ENCODE measurements around the gene STING1. TPM values are rescaled to one million over a fixed set of nuclear protein-coding genes. Genes with fewer than 3 reads are reported as not detected.
A peak's percentile ranks its signal among the peaks of the same experiment; 100 is the strongest.

Gene STING1
- total and polyA plus RNA-seq, 4 donors = 54.3 to 204 (median 129) TPM

DNA sequence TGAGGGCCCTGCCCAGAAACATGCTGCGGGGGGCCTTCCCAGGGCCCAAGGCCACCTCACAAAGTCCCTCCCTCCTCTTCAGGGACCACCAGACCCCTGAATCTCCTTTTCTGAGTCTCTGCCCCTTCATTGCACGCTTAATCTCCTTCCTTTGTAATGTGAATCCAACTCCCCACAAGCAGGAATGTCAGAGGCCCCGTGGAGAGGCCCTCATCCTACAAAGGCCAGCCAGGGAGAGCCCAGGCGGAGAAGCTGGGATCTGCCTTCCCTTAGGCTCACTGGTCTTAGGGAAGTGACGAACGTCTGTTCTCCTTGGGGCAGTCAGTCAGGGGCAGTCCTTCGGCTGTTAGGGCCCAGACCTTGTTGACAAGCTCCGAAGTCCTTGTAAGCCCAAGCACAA lies 9.5 kb downstream of the STING1 start:
- ATAC-seq (ENCODE audit: insufficient read depth, low FRiP score) (no peak), DNase-seq (peak; percentile 52 to 68 (median 67))
- peak overlapping the region in 1 of 2 donors; percentile 80 for H3K27ac ChIP-seq (ENCODE audit: low read depth in 1 of 2, low read length in 1 of 2)
- H3K9ac ChIP-seq (ENCODE audit: insufficient read depth in 1 of 2, low read length in 2 of 2) = no peak overlapping the region
- WGBS, 2 donors = 56 to 67% methylated on average over 8 of the region's 8 CpGs
- H3K27me3 ChIP-seq (ENCODE audit: control insufficient read depth in 3 of 3, insufficient read depth in 3 of 3, low read length in 2 of 3) = no peaks in the 10 kb centered on the region
- H3K9me3 ChIP-seq (ENCODE audit: control insufficient read depth in 4 of 4, insufficient read depth in 3 of 4, low read length in 3 of 4) = no peaks in the 10 kb centered on the region
- TF ChIP-seq, protein P1, sequence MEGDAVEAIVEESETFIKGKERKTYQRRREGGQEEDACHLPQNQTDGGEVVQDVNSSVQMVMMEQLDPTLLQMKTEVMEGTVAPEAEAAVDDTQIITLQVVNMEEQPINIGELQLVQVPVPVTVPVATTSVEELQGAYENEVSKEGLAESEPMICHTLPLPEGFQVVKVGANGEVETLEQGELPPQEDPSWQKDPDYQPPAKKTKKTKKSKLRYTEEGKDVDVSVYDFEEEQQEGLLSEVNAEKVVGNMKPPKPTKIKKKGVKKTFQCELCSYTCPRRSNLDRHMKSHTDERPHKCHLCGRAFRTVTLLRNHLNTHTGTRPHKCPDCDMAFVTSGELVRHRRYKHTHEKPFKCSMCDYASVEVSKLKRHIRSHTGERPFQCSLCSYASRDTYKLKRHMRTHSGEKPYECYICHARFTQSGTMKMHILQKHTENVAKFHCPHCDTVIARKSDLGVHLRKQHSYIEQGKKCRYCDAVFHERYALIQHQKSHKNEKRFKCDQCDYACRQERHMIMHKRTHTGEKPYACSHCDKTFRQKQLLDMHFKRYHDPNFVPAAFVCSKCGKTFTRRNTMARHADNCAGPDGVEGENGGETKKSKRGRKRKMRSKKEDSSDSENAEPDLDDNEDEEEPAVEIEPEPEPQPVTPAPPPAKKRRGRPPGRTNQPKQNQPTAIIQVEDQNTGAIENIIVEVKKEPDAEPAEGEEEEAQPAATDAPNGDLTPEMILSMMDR (IDR thresholded peaks at IDR 0.05; ENCODE audit: control extremely low read depth, extremely low read depth) = no peak
- no peak overlapping the region for H3K4me3 ChIP-seq
- H3K4me1 ChIP-seq (ENCODE audit: control insufficient read depth in 5 of 5, insufficient read depth in 5 of 5, low read length in 5 of 5) = peaks cover 0 to 26% (median 8%) of the 10 kb centered on the region in 5 donors
- peaks cover 0 to 24% (median 10%) of the 10 kb centered on the region in 4 donors for H3K36me3 ChIP-seq (ENCODE audit: control insufficient read depth in 4 of 4, insufficient read depth in 4 of 4, low read length in 4 of 4)

DNA sequence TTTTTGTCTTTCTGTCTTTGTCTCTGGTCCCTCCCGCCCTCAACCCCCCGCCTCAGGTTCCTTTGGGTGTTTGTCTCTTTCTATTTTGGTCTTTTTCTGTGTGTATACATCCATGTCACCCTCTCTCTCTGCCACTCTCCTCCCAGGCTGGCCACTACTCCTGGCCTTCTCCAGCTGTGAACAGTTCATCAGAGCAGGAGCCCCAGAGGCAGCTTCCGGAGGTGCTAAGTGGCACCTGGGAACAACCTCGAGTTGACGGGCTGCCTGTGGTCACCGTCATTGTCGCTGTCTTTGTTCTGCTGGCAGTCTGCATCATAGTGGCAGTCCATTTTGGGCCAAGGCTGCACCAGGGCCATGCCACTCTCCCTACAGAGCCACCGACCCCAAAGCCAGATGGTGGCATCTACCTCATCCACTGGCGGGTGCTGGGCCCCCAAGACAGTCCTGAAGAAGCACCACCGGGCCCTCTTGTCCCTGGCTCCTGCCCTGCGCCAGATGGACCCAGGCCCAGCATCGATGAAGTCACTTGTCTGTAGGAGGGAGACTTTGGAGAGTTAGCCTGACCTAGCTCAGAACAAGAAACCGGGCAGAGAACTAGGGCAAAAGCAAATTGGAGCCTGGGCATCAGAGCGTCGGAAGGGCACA lies 10.1 kb downstream of the STING1 start:
- DNase-seq = no peak
- H3K4me1 ChIP-seq (ENCODE audit: control insufficient read depth in 5 of 5, insufficient read depth in 5 of 5, low read length in 5 of 5) = peaks cover 0 to 26% (median 8%) of the 10 kb centered on the region in 5 donors

DNA sequence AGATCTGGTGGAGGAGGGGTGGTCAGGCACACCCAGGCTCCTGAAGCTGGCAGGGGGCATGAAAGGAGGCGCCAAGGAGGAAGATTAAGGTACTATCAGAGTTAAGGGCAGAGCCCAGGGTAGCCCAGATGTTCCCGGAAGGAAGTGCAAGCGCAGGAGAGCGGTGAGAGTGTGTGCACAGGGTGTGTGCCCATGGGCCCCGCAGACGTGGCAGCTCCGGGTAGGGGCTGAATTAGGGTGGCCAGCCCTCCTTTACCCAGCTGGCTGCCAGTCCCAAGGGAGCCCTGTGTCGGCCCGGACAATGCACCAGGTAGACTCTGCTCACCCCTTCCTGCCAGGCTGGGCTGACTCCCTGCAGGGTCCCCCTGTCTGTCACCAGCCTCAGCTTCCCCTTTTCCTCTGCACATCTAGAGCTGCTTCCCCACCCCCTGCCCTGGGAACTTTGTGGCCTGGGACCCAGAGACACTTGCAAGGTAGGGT lies 11.7 kb downstream of the STING1 start, which contains the start of gene SMIM33:
Gene SMIM33, plus strand, starts transcription at position 184 of the 480 bp plus-strand sequence. Its CDS starts 118 bp downstream, at position 302.
- Histone ChIP-seq H3K27ac (ENCODE audit: low read depth in 1 of 2, low read length in 1 of 2) (peak within 1 kb of the TSS in 1 of 2 donors; percentile 43), H3K36me3 (ENCODE audit: control insufficient read depth in 4 of 4, insufficient read depth in 4 of 4, low read length in 4 of 4) (peaks cover 0 to 8% (median 4%) of the 10 kb centered on the region in 4 donors), H3K27me3 (ENCODE audit: control insufficient read depth in 3 of 3, insufficient read depth in 3 of 3, low read length in 2 of 3) (no peaks in the 10 kb centered on the region), H3K9me3 (ENCODE audit: control insufficient read depth in 4 of 4, insufficient read depth in 3 of 4, low read length in 3 of 4) (no peaks in the 10 kb centered on the region), H3K4me1 (ENCODE audit: control insufficient read depth in 5 of 5, insufficient read depth in 5 of 5, low read length in 5 of 5) (peaks cover 0 to 26% (median 8%) of the 10 kb centered on the region in 5 donors), H3K9ac (ENCODE audit: insufficient read depth in 1 of 2, low read length in 2 of 2) (no peak within 1 kb of the TSS), H3K4me3 (no peak within 1 kb of the TSS)
- DNase-seq (no peak), ATAC-seq (ENCODE audit: insufficient read depth, low FRiP score) (no peak)
- TF ChIP-seq, protein P1 (IDR thresholded peaks at IDR 0.05; ENCODE audit: control extremely low read depth, extremely low read depth) = no peak
- WGBS, 2 donors = 33 to 41% methylated on average over 9 of the region's 9 CpGs

More for the DNA sequence above, 10.1 kb downstream of the STING1 start:
- H3K9me3 ChIP-seq (ENCODE audit: control insufficient read depth in 4 of 4, insufficient read depth in 3 of 4, low read length in 3 of 4) = no peaks in the 10 kb centered on the region
- peak overlapping the region in 1 of 2 donors; percentile 80 for H3K27ac ChIP-seq (ENCODE audit: low read depth in 1 of 2, low read length in 1 of 2)
- ATAC-seq (ENCODE audit: insufficient read depth, low FRiP score) = no peak
- no peak overlapping the region for H3K4me3 ChIP-seq
- no peaks in the 10 kb centered on the region for H3K27me3 ChIP-seq (ENCODE audit: control insufficient read depth in 3 of 3, insufficient read depth in 3 of 3, low read length in 2 of 3)
- peaks cover 0 to 18% (median 8%) of the 10 kb centered on the region in 4 donors for H3K36me3 ChIP-seq (ENCODE audit: control insufficient read depth in 4 of 4, insufficient read depth in 4 of 4, low read length in 4 of 4)
- WGBS, 2 donors = 82 to 83% methylated on average over 15 of the region's 15 CpGs
- no peak overlapping the region for H3K9ac ChIP-seq (ENCODE audit: insufficient read depth in 1 of 2, low read length in 2 of 2)
- TF ChIP-seq, protein P1 (IDR thresholded peaks at IDR 0.05; ENCODE audit: control extremely low read depth, extremely low read depth) = no peak

Data from lung (tissue), 12 donors.